Upper lobe of left lung (tissue), 6 donors: ENCODE measurements around the gene BCL7A. TPM values are rescaled to one million over a fixed set of nuclear protein-coding genes. Genes with fewer than 3 reads are reported as not detected.

Source experiments
- ATAC-seq, 2 donors: fragments of 200-7000 bp; cut with Tn5 transposase; one replicate each; pipeline ENCODE4 v1.9.1; 2022; ENCODE audit warnings: mild to moderate bottlenecking in 2 of 2, moderate library complexity in 2 of 2; ENCODE audit not compliant: low FRiP score in 2 of 2
- DNase-seq, 2 donors: peaks; one replicate each; pipeline ENCODE4 v3.0.0-alpha.2; 2019 to 2020
- H3K27ac ChIP-seq, 4 donors: fragments of 200-600 bp; sonication (generic); one replicate each; pipeline ENCODE4 v1.5.1; 2016 to 2019
- H3K27me3 ChIP-seq, 4 donors: fragments of 200-600 bp; sonication (generic); one replicate each; pipeline ENCODE4 v1.5.1; 2017 to 2019
- H3K36me3 ChIP-seq, 4 donors: fragments of 200-600 bp; sonication (generic); one replicate each; pipeline ENCODE4 v1.5.1; 2016 to 2019
- H3K4me1 ChIP-seq, 4 donors: fragments of 200-600 bp; sonication (generic); one replicate each; pipeline ENCODE4 v1.5.1; 2018 to 2019
- H3K4me3 ChIP-seq, 4 donors: fragments of 200-600 bp; sonication (generic); one replicate each; pipeline ENCODE4 v1.5.1; 2017 to 2019; ENCODE audit warnings: mild to moderate bottlenecking in 2 of 4, moderate library complexity in 1 of 4
- H3K9me3 ChIP-seq, 4 donors: fragments of 200-600 bp; sonication (generic); one replicate each; pipeline ENCODE4 v1.5.1; 2018 to 2019
- EP300 ChIP-seq, 4 donors: sonication (generic); formaldehyde crosslinking; IDR thresholded peaks; one replicate each; pipeline ENCODE4 v1.5.1; 2017; ENCODE audit warnings: antibody characterized with exemption in 4 of 4, control low read depth in 2 of 4
- POLR2A ChIP-seq, 4 donors: fragments of 450-650 bp; IDR thresholded peaks; one replicate each; pipeline ENCODE4 v1.5.1; 2016 to 2017; ENCODE audit warnings: antibody characterized with exemption in 4 of 4, mild to moderate bottlenecking in 2 of 4
- POLR2AphosphoS5 ChIP-seq, 2 donors: sonication (generic); formaldehyde crosslinking; IDR thresholded peaks; one replicate each; pipeline ENCODE4 v1.5.1; 2017; ENCODE audit warnings: antibody characterized with exemption in 2 of 2
- WGBS, 2 donors: methylation state at CpG; one replicate each; pipeline ENCODE4 v1.1.5; 2017 to 2018; 5-methylcytosine and 5-hydroxymethylcytosine counted together
- total RNA-seq, 6 donors: library from RNA; depleted of rRNA in 4 of 6; stranded (reverse); fragments of >200 nt in 4 of 6; gene quantifications; one replicate each; pipeline versions ENCODE4 v1.1.0 to v1.2.1, GENCODE V29; 2016 to 2021
- TF ChIP-seq, protein P1 (sequence below), 6 experiments: fragments of 450-650 bp in 4 of 6; fragments of 200-600 bp in 2 of 6; sonication (generic) in 2 of 6; IDR thresholded peaks; one replicate each; pipeline ENCODE4 v1.5.1; 2016 to 2019; ENCODE audit warnings: antibody characterized with exemption in 6 of 6
- donor health status: DM: no; HTN: no; CAD: no; lungs with moderate emphysema.
- donor health status: DM: no; HTN: yes; CAD: no; lungs with severe emphysema.

Gene BCL7A
- total RNA-seq, 6 donors from 2014 or later, result 4.9 to 14.6 (median 12.7) TPM

DNA sequence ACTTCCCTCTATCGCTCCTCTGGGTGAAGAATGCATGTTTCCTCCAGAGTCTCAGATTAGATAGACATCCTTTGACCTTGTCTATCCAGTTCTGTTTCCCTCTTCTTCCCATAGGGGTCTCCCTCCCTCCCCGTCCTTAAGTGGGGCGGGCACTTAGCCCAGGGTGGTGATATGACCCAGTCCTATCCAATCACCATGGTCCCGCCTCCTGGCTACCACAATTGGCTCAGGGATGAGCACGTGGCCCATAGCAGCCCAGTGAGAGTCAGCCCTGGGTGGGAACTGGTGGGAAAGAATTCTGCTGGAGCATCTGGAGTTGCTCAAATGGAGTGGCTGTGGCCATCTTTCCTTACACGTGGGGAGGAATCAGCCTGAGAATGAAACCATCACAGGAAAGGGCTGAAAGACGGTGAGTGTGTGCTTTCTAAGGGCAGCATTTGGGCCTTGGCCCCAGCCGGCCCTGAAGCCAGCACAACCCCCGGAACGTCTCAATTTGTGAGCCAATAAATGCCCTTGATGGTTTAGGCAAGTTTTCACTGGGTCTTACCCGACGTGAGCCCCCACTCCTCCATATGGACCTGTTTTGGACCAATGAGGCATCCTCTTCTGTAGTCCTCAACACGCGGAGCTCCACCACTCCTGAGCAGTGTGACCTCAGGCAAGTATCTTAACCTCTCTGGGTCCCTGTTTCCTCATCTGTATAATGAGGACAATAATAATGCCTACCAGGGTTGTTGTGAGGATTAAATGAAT lies 42.5 kb downstream of the BCL7A start:
- 62 to 67% methylated on average over 12 to 13 of the region's 14 CpGs for WGBS, 2 donors
- Histone ChIP-seq H3K27me3 (no peaks in the 10 kb centered on the region), H3K27ac (peak overlapping the region; percentile 70 to 84 (median 82)), H3K9me3 (no peaks in the 10 kb centered on the region), H3K4me3 (peak overlapping the region in 2 of 4 donors; percentile 15 to 17), H3K36me3 (peaks cover 0 to 5% (median 1%) of the 10 kb centered on the region in 4 donors), H3K4me1 (peaks cover 27 to 49% (median 34%) of the 10 kb centered on the region in 4 donors)
- DNase-seq, result peak in 1 of 2 donors; percentile 78
- ATAC-seq, result peak; percentile 86 to 87
- TF ChIP-seq, protein P1, sequence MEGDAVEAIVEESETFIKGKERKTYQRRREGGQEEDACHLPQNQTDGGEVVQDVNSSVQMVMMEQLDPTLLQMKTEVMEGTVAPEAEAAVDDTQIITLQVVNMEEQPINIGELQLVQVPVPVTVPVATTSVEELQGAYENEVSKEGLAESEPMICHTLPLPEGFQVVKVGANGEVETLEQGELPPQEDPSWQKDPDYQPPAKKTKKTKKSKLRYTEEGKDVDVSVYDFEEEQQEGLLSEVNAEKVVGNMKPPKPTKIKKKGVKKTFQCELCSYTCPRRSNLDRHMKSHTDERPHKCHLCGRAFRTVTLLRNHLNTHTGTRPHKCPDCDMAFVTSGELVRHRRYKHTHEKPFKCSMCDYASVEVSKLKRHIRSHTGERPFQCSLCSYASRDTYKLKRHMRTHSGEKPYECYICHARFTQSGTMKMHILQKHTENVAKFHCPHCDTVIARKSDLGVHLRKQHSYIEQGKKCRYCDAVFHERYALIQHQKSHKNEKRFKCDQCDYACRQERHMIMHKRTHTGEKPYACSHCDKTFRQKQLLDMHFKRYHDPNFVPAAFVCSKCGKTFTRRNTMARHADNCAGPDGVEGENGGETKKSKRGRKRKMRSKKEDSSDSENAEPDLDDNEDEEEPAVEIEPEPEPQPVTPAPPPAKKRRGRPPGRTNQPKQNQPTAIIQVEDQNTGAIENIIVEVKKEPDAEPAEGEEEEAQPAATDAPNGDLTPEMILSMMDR (IDR thresholded peaks at IDR 0.05), result no peak
- TF ChIP-seq POLR2AphosphoS5 (IDR thresholded peaks at IDR 0.05) (peak in 1 of 2 donors; percentile 28), POLR2A (IDR thresholded peaks at IDR 0.05) (no peak), EP300 (IDR thresholded peaks at IDR 0.05) (no peak)

DNA sequence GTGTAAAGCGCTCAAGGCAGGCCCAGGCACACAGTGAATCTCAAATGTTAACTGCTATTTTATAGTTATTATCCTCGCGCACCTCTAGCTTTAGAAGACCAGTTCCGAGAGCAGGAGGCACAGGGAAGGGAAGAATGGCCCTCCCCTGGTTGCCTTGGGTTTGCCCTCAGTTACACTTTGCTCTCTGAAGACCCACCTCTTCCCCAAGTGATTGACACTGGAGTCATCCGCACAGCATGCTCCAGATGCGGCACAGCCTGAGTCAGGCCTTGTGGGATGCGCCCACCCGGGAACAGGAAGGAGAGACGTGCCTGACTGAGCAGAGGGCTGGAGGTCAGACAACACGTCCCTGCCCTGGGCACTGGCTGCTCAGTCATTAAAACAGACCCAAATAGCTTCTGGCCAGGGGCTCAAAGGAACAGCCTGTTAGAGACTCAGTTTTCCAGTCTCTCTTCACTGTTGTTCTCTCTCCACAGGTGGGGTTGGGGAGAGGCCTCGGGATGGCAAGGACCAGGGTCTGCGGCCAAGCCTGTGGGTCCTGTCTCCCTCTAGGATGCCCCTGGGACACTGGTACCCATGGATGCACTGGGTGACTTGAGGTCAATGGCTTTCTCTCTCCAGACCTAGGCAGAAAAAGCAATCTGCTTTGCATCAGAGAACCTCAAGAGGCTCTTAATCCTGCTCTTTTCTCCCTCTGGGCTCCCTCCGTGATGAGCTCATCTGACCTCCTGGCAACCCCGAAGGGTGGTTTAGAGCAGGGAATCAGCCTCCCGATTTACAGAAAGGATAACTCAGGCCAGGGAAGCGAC lies 43.3 kb downstream of the BCL7A start:
- WGBS, 2 donors, result 80 to 84% methylated on average over 15 to 16 of the region's 16 CpGs
- TF ChIP-seq, protein P1 (IDR thresholded peaks at IDR 0.05), result no peak
- no peak for TF ChIP-seq EP300 (IDR thresholded peaks at IDR 0.05)
- TF ChIP-seq POLR2AphosphoS5 (IDR thresholded peaks at IDR 0.05), result peak in 1 of 2 donors; percentile 14
- ATAC-seq, result peak; percentile 8 to 71
- peaks cover 27 to 49% (median 34%) of the 10 kb centered on the region in 4 donors for H3K4me1 ChIP-seq
- no peaks in the 10 kb centered on the region for H3K36me3 ChIP-seq
- H3K27me3 ChIP-seq, result no peaks in the 10 kb centered on the region
- DNase-seq, result no peak
- H3K27ac ChIP-seq, result peak overlapping the region; percentile 70 to 84 (median 82)
- H3K4me3 ChIP-seq, result no peak overlapping the region
- no peaks in the 10 kb centered on the region for H3K9me3 ChIP-seq

DNA sequence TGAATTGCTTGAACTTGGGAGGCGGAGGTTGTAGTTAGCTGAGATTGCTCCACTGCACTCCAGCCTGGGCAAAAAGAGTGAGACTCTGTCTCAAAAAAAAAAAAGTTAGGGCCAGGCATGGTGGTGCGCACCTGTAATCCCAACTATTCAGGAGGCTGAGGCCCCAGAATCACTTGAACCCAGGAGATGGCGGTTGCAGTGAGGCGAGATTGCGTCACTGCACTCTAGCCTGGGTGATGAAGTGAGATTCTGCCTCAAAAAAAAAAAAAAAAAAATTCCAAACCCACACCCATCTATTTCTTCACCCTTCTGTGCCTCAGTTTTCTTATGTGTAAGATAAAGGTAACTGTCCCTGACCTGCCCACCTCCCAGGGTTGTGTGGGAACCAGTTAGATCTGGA lies 45.9 kb downstream of the BCL7A start:
- no peak overlapping the region for H3K4me3 ChIP-seq
- H3K9me3 ChIP-seq, result no peaks in the 10 kb centered on the region
- H3K27ac ChIP-seq, result no peak overlapping the region
- ATAC-seq (no peak), DNase-seq (no peak)
- 76 to 92% methylated on average over 5 of the region's 5 CpGs for WGBS, 2 donors
- TF ChIP-seq, protein P1 (IDR thresholded peaks at IDR 0.05), result no peak
- TF ChIP-seq POLR2AphosphoS5 (IDR thresholded peaks at IDR 0.05), result no peak
- TF ChIP-seq EP300 (IDR thresholded peaks at IDR 0.05), result no peak
- TF ChIP-seq POLR2A (IDR thresholded peaks at IDR 0.05), result no peak
- no peaks in the 10 kb centered on the region for H3K27me3 ChIP-seq
- H3K4me1 ChIP-seq, result peaks cover 26 to 48% (median 33%) of the 10 kb centered on the region in 4 donors
- no peaks in the 10 kb centered on the region for H3K36me3 ChIP-seq

DNA sequence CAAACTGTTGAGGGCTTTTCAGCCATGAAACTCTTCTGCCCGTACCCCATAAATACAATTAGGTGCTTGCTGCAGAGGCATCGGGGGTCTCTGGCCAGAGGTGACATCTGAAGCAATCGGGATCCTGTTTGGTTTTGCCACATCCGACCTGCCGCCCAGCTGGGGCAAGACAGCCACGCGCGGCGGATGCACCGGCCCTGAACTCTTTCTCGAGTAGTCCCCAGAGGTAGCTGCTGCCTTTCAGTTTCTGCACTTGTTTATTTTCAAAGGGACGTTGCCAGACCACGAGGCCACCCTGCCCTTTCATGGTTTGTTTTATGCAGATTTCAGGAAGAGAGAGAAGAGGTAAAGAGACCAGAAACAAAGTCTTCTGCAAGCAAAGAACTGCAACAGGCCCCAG lies 46.3 kb downstream of the BCL7A start:
- no peak overlapping the region for H3K4me3 ChIP-seq
- no peaks in the 10 kb centered on the region for H3K9me3 ChIP-seq
- peak in 1 of 2 donors; percentile 84 for DNase-seq
- ATAC-seq, result no peak
- WGBS, 2 donors, result 22 to 31% methylated on average over 13 of the region's 13 CpGs
- peak overlapping the region in 1 of 4 donors; percentile 19 for H3K27ac ChIP-seq
- TF ChIP-seq POLR2AphosphoS5 (IDR thresholded peaks at IDR 0.05) (no peak), POLR2A (IDR thresholded peaks at IDR 0.05) (no peak), EP300 (IDR thresholded peaks at IDR 0.05) (no peak)
- TF ChIP-seq, protein P1 (IDR thresholded peaks at IDR 0.05), result no peak
- no peaks in the 10 kb centered on the region for H3K36me3 ChIP-seq
- H3K4me1 ChIP-seq, result peaks cover 22 to 44% (median 29%) of the 10 kb centered on the region in 4 donors
- H3K27me3 ChIP-seq, result no peaks in the 10 kb centered on the region
